Naive thymus-derived CD4-positive, alpha-beta T cell (primary cell): Measurements from ENCODE around the gene HPF1. TPM values are rescaled to one million over a fixed set of nuclear protein-coding genes. Genes with fewer than 3 reads are reported as not detected.

Experiments used
- ATAC-seq: fragments of 150-1000 bp; cut with Tn5 transposase; 2 replicates; pipeline ENCODE4 v1.10.0; 2021; ENCODE audit warnings: mild to moderate bottlenecking, moderate library complexity
- CTCF ChIA-PET: fragments of 350-600 bp; sonication (Branson Sonifier 250); formaldehyde crosslinking; loops from one replicate; lab custom pipeline; 2021; ENCODE audit warnings: antibody characterized with exemption; lab: Charles Lee
- POLR2A ChIA-PET: fragments of 350-600 bp; sonication (Branson Sonifier 250); formaldehyde crosslinking; loops from one replicate; lab custom pipeline; 2021; ENCODE audit warnings: antibody characterized with exemption, inconsistent platforms; lab: Charles Lee
- DNase-seq, 9 donors: peaks; one replicate each; pipeline versions ENCODE4 v3.0.0 to v3.0.0-alpha.2; 2020 to 2022; ENCODE audit warnings: mixed read lengths in 1 of 9
- H3K27ac ChIP-seq: one replicate; pipeline ENCODE4 v1.7.0; 2013; ENCODE audit warnings: mild to moderate bottlenecking, low read depth, low read length, moderate library complexity
- H3K27me3 ChIP-seq, 2 donors: one replicate each; pipeline ENCODE4 v1.7.0; 2013; ENCODE audit warnings: low read length in 2 of 2, mild to moderate bottlenecking in 2 of 2, moderate library complexity in 2 of 2; ENCODE audit not compliant: control insufficient read depth in 2 of 2, insufficient read depth in 2 of 2
- H3K36me3 ChIP-seq, 3 experiments: 1 replicate in 2 of 3; 2 replicates in 1 of 3; pipeline ENCODE4 v1.7.0; 2013; ENCODE audit warnings: low read length in 3 of 3, mild to moderate bottlenecking in 3 of 3, moderate library complexity in 1 of 3; ENCODE audit not compliant: insufficient read depth in 3 of 3, control insufficient read depth in 2 of 3
- H3K4me1 ChIP-seq, 2 donors: one replicate each; pipeline ENCODE4 v1.7.0; 2013; ENCODE audit warnings: low read length in 2 of 2, mild to moderate bottlenecking in 2 of 2, moderate library complexity in 1 of 2; ENCODE audit not compliant: control insufficient read depth in 2 of 2, insufficient read depth in 2 of 2
- H3K4me3 ChIP-seq: 2 replicates; pipeline ENCODE4 v1.7.0; 2013; ENCODE audit warnings: mild to moderate bottlenecking, low read length
- H3K9me3 ChIP-seq, 3 experiments: 1 replicate in 2 of 3; 2 replicates in 1 of 3; pipeline ENCODE4 v1.7.0; 2013; ENCODE audit warnings: low read length in 3 of 3; ENCODE audit not compliant: control insufficient read depth in 2 of 3
- H3K27ac Mint-ChIP-seq, 9 donors: one replicate each; pipeline ENCODE4 v1.8.0; 2020 to 2022; ENCODE audit warnings: mixed read lengths in 9 of 9, mild to moderate bottlenecking in 8 of 9, moderate library complexity in 5 of 9, inconsistent platforms in 2 of 9
- H3K27me3 Mint-ChIP-seq, 5 donors: one replicate each; pipeline ENCODE4 v1.8.0; 2021 to 2022; ENCODE audit warnings: mixed read lengths in 5 of 5, mild to moderate bottlenecking in 1 of 5
- H3K36me3 Mint-ChIP-seq, 5 donors: one replicate each; pipeline ENCODE4 v1.8.0; 2020 to 2022; ENCODE audit warnings: mixed read lengths in 5 of 5, mild to moderate bottlenecking in 3 of 5, inconsistent platforms in 1 of 5
- H3K4me1 Mint-ChIP-seq, 7 donors: one replicate each; pipeline ENCODE4 v1.8.0; 2020 to 2022; ENCODE audit warnings: mixed read lengths in 7 of 7, mild to moderate bottlenecking in 3 of 7, inconsistent platforms in 1 of 7
- H3K4me3 Mint-ChIP-seq, 10 donors: one replicate each; pipeline ENCODE4 v1.8.0; 2020 to 2022; ENCODE audit warnings: mild to moderate bottlenecking in 10 of 10, mixed read lengths in 10 of 10, moderate library complexity in 6 of 10, inconsistent platforms in 2 of 10
- H3K9me3 Mint-ChIP-seq, 11 donors: one replicate each; pipeline ENCODE4 v1.8.0; 2020 to 2022; ENCODE audit warnings: mixed read lengths in 11 of 11, mild to moderate bottlenecking in 4 of 11, inconsistent platforms in 1 of 11, moderate library complexity in 1 of 11
- intact Hi-C, 2 donors: fragments of 100-400 bp; cut with micrococcal nuclease; formaldehyde crosslinking; loops; one replicate each; pipeline ENCODE4 v1.15.1; 2023
- polyA plus RNA-seq, 2 donors: library from polyadenylated mRNA; unstranded; fragments of 300-500 nt; fragmentation: Illumina TruSeq; gene quantifications; one replicate each; pipeline ENCODE4 v1.2.3, GENCODE V29; 2021
- total RNA-seq, 6 experiments: library from RNA in 5 of 6; stranded (reverse) in 5 of 6; gene quantifications; 1 replicate in 5 of 6; 2 replicates in 1 of 6; pipeline ENCODE4 v1.2.3 and lab custom pipeline; 2021 to 2026

HPF1 gene
- total and polyA plus RNA-seq, 7 experiments from 2014 or later, result 9.9 to 41.6 (median 16.0) TPM

- Mint-ChIP-seq H3K4me1 (peaks cover 0 to 8% (median 4%) of the 10 kb centered on the region in 7 donors), H3K4me3 (no peak overlapping the region), H3K9me3 (peaks cover 0 to 3% (median 0%) of the 10 kb centered on the region in 11 donors), H3K27me3 (peaks cover 5 to 34% (median 8%) of the 10 kb centered on the region in 5 donors), H3K36me3 (no peaks in the 10 kb centered on the region), H3K27ac (peak overlapping the region in 1 of 9 donors; percentile 33)
- ATAC-seq (no peak), DNase-seq (no peak)
- ChIA-PET POLR2A (no interaction called here), CTCF (no interaction called here)
- intact Hi-C loops, result no loop called here
- Histone ChIP-seq H3K36me3 (no peaks in the 10 kb centered on the region), H3K27ac (no peak overlapping the region), H3K4me3 (no peak overlapping the region), H3K27me3 (no peaks in the 10 kb centered on the region), H3K9me3 (no peaks in the 10 kb centered on the region), H3K4me1 (peaks cover 0 to 5% of the 10 kb centered on the region in 2 donors)
Measured at GRCh38 chr4:169770416-169770815, 12.7 kb upstream of the HPF1 start.

- Mint-ChIP-seq H3K4me3 (no peak overlapping the region), H3K4me1 (peaks cover 0 to 7% (median 0%) of the 10 kb centered on the region in 7 donors), H3K9me3 (peaks cover 0 to 3% (median 0%) of the 10 kb centered on the region in 11 donors), H3K36me3 (no peaks in the 10 kb centered on the region), H3K27ac (no peak overlapping the region), H3K27me3 (peaks cover 0 to 22% (median 5%) of the 10 kb centered on the region in 5 donors)
- no peaks in the 10 kb centered on the region for H3K9me3 ChIP-seq
- no peaks in the 10 kb centered on the region for H3K4me1 ChIP-seq
- ChIA-PET CTCF (no interaction called here), POLR2A (no interaction called here)
- no peaks in the 10 kb centered on the region for H3K27me3 ChIP-seq
- H3K36me3 ChIP-seq, result no peaks in the 10 kb centered on the region
- no peak overlapping the region for H3K27ac ChIP-seq
- intact Hi-C loops, result no loop called here
- no peak overlapping the region for H3K4me3 ChIP-seq
- ATAC-seq (no peak), DNase-seq (no peak)
Measured at GRCh38 chr4:169768385-169768784, 10.6 kb upstream of the HPF1 start.

- Mint-ChIP-seq H3K4me1 (peaks cover 0 to 7% (median 0%) of the 10 kb centered on the region in 7 donors), H3K27me3 (peaks cover 0 to 25% (median 5%) of the 10 kb centered on the region in 5 donors), H3K36me3 (no peaks in the 10 kb centered on the region), H3K9me3 (peaks cover 0 to 3% (median 0%) of the 10 kb centered on the region in 11 donors), H3K4me3 (no peak overlapping the region), H3K27ac (no peak overlapping the region)
- POLR2A ChIA-PET, result no interaction called here
- DNase-seq (no peak), ATAC-seq (no peak)
- no peaks in the 10 kb centered on the region for H3K4me1 ChIP-seq
- CTCF ChIA-PET, result no interaction called here
- H3K9me3 ChIP-seq, result no peaks in the 10 kb centered on the region
- intact Hi-C loops, result no loop called here
- no peaks in the 10 kb centered on the region for H3K36me3 ChIP-seq
- no peaks in the 10 kb centered on the region for H3K27me3 ChIP-seq
- no peak overlapping the region for H3K27ac ChIP-seq
- H3K4me3 ChIP-seq, result no peak overlapping the region
Measured at GRCh38 chr4:169766741-169767140, 9.0 kb upstream of the HPF1 start.

GRCh38 chr4:169765835-169766234 is 8.1 kb upstream of the HPF1 start:
- no peaks in the 10 kb centered on the region for H3K27me3 ChIP-seq
- H3K4me1 ChIP-seq, result no peaks in the 10 kb centered on the region
- Mint-ChIP-seq H3K4me1 (peaks cover 0 to 5% (median 0%) of the 10 kb centered on the region in 7 donors), H3K36me3 (no peaks in the 10 kb centered on the region), H3K9me3 (peaks cover 0 to 3% (median 0%) of the 10 kb centered on the region in 11 donors), H3K4me3 (no peak overlapping the region), H3K27ac (no peak overlapping the region), H3K27me3 (peaks cover 0 to 24% (median 5%) of the 10 kb centered on the region in 5 donors)
- ATAC-seq (no peak), DNase-seq (no peak)
- intact Hi-C loops, result no loop called here
- ChIA-PET CTCF (no interaction called here), POLR2A (no interaction called here)
- no peaks in the 10 kb centered on the region for H3K36me3 ChIP-seq
- H3K4me3 ChIP-seq, result no peak overlapping the region
- H3K27ac ChIP-seq, result no peak overlapping the region
- no peaks in the 10 kb centered on the region for H3K9me3 ChIP-seq

- Mint-ChIP-seq H3K27me3 (peaks cover 0 to 29% (median 0%) of the 10 kb centered on the region in 5 donors), H3K4me1 (peaks cover 6 to 13% (median 12%) of the 10 kb centered on the region in 7 donors), H3K4me3 (peak overlapping the region in 1 of 10 donors; percentile 54), H3K9me3 (peaks cover 0 to 3% (median 0%) of the 10 kb centered on the region in 11 donors), H3K36me3 (no peaks in the 10 kb centered on the region), H3K27ac (no peak overlapping the region)
- peaks cover 0 to 1% of the 10 kb centered on the region in 2 donors for H3K4me1 ChIP-seq
- DNase-seq (no peak), ATAC-seq (no peak)
- H3K36me3 ChIP-seq, result peaks cover 0 to 3% (median 0%) of the 10 kb centered on the region in 3 experiments
- H3K9me3 ChIP-seq, result no peaks in the 10 kb centered on the region
- H3K27ac ChIP-seq, result no peak overlapping the region
- POLR2A ChIA-PET, result no interaction called here
- CTCF ChIA-PET, result no interaction called here
- H3K4me3 ChIP-seq, result no peak overlapping the region
- intact Hi-C loops, result no loop called here
- no peaks in the 10 kb centered on the region for H3K27me3 ChIP-seq
Measured at GRCh38 chr4:169761846-169762245, 4.1 kb upstream of the HPF1 start.

- H3K36me3 ChIP-seq, result peaks cover 0 to 4% (median 0%) of the 10 kb centered on the region in 3 experiments
- no peaks in the 10 kb centered on the region for H3K27me3 ChIP-seq
- peak overlapping the region; percentile 82 to 92 (median 88) for H3K4me3 Mint-ChIP-seq
- H3K4me3 ChIP-seq, result no peak overlapping the region
- CTCF ChIA-PET, result no interaction called here
- no peak for ATAC-seq
- peaks cover 0 to 2% (median 0%) of the 10 kb centered on the region in 11 donors for H3K9me3 Mint-ChIP-seq
- H3K27ac ChIP-seq, result no peak overlapping the region
- H3K4me1 Mint-ChIP-seq, result peaks cover 19 to 38% (median 30%) of the 10 kb centered on the region in 7 donors
- DNase-seq, result no peak
- H3K27ac Mint-ChIP-seq, result peak overlapping the region; percentile 31 to 81 (median 67)
- H3K4me1 ChIP-seq, result peaks cover 0 to 7% of the 10 kb centered on the region in 2 donors
- H3K9me3 ChIP-seq, result no peaks in the 10 kb centered on the region
- H3K36me3 Mint-ChIP-seq, result peaks cover 0 to 3% (median 0%) of the 10 kb centered on the region in 5 donors
- POLR2A ChIA-PET, result interaction anchor here (0.9 kb wide), 1 partner anchor 145 kb away, joined by 4 read pairs; no protein-coding TSS in a partner anchor
- intact Hi-C loops, result loop anchor here (1.0 to 5.0 kb wide), 4 partner anchors 145 to 1441 kb away; partner anchors contain the start of genes CBR4 (in 1 of the 2) and DDX60 (in 1 of the 2)
- peaks cover 0 to 25% (median 0%) of the 10 kb centered on the region in 5 donors for H3K27me3 Mint-ChIP-seq
Measured at GRCh38 chr4:169758401-169758962, 738 bp upstream of the HPF1 start.
